HG03108 (cell line): Measurements from ENCODE around the gene GPALPP1.
"Not testable (repeated sequence)": the region's sequence is repeated elsewhere in the genome, so short reads cannot be mapped to it uniquely, and the experiment has no call there.

ENCODE experiments used
- ATAC-seq: cut with Tn5 transposase; IDR thresholded peaks from one replicate; pipeline ENCODE4 v1.9.1; 2021; ENCODE audit warnings: moderate library complexity; ENCODE audit not compliant: unreplicated experiment

Gene GPALPP1

GRCh38 chr13:44989071-44989889, at the start of gene GPALPP1, which contains the start of gene NUFIP1:
Gene GPALPP1, plus strand, starts transcription at chr13:44989538. Its CDS starts 117 bp downstream, at chr13:44989655.
Gene NUFIP1, minus strand, starts transcription at chr13:44989471. Its CDS starts 35 bp downstream, at chr13:44989436.
- peak; percentile 95 for ATAC-seq

- not testable (repeated sequence) for ATAC-seq
These were observed 45.9 kb upstream of the GPALPP1 start for GRCh38 chr13:44943411-44943810.

- no peak for ATAC-seq
These were observed 38.2 kb upstream of the GPALPP1 start for GRCh38 chr13:44951184-44951583.

- ATAC-seq: no peak
These were observed 36.7 kb upstream of the GPALPP1 start for GRCh38 chr13:44952671-44953070.

GRCh38 chr13:44954224-44954623, 35.1 kb upstream of the GPALPP1 start:
- ATAC-seq: no peak

GRCh38 chr13:44955406-44955805, 33.9 kb upstream of the GPALPP1 start:
- no peak for ATAC-seq

GRCh38 chr13:44961997-44962396, 27.3 kb upstream of the GPALPP1 start:
- no peak for ATAC-seq

GRCh38 chr13:44967704-44968433, 21.5 kb upstream of the GPALPP1 start:
- no peak for ATAC-seq

GRCh38 chr13:44968434-44968815, 20.9 kb upstream of the GPALPP1 start:
- no peak for ATAC-seq

GRCh38 chr13:44969551-44970484, 19.5 kb upstream of the GPALPP1 start:
- no peak for ATAC-seq

- no peak for ATAC-seq
These were observed 17.4 kb upstream of the GPALPP1 start for GRCh38 chr13:44971656-44972595.

- no peak for ATAC-seq
These were observed 16.3 kb upstream of the GPALPP1 start for GRCh38 chr13:44972956-44973581.

- ATAC-seq: peak; percentile 64
These were observed 15.1 kb upstream of the GPALPP1 start for GRCh38 chr13:44974056-44974793.

GRCh38 chr13:44976196-44976595, 13.1 kb upstream of the GPALPP1 start:
- ATAC-seq: no peak

- ATAC-seq: no peak
These were observed 12.3 kb upstream of the GPALPP1 start for GRCh38 chr13:44976949-44977583.

GRCh38 chr13:44978328-44978727, 11.0 kb upstream of the GPALPP1 start:
- no peak for ATAC-seq

GRCh38 chr13:44989941-44990340, 603 bp downstream of the GPALPP1 start:
- no peak for ATAC-seq

GRCh38 chr13:45003417-45003816, 14.1 kb downstream of the GPALPP1 start:
- ATAC-seq: no peak
